GM15510 (cell line): ENCODE results near the gene TRIP13.

ENCODE experiments used
- POLR2A ChIP-seq: IDR thresholded peaks from 3 replicates; pipeline ENCODE4 v1.6.1; 2011; ENCODE audit warnings: borderline replicate concordance; ENCODE audit not compliant: insufficient read length; ENCODE audit errors: extremely low read depth

The TRIP13 gene

DNA sequence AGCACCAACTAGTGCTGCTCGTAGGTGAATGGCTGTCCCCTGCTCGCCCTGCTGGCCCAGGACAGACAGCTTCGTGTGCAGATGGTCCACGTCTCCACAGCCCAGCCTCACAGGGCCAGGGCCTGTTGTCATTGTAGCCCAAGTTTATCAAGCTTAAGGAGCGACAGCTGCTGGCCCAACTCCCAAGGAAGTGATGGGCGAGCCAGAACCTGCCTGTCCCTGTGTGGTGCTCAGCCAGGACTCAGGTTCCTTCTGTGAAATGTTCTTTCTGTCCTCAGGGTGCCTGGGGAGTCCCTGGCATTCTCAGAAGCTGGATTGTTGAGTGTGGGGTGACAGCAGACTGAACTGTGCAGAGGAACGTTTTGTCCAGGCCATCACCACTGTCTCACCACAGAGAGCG, 16.4 kb downstream of the TRIP13 start:
- TF ChIP-seq POLR2A = no peak

GRCh38 chr5:909994-910768, 17.5 kb downstream of the TRIP13 start:
- no peak for TF ChIP-seq POLR2A

- no peak for TF ChIP-seq POLR2A
These were observed 18.1 kb downstream of the TRIP13 start for GRCh38 chr5:910769-911160.

- TF ChIP-seq POLR2A = no peak
These were observed 18.9 kb downstream of the TRIP13 start for GRCh38 chr5:911601-912000.

- TF ChIP-seq POLR2A = no peak
These were observed 19.8 kb downstream of the TRIP13 start for GRCh38 chr5:912280-913091.

DNA sequence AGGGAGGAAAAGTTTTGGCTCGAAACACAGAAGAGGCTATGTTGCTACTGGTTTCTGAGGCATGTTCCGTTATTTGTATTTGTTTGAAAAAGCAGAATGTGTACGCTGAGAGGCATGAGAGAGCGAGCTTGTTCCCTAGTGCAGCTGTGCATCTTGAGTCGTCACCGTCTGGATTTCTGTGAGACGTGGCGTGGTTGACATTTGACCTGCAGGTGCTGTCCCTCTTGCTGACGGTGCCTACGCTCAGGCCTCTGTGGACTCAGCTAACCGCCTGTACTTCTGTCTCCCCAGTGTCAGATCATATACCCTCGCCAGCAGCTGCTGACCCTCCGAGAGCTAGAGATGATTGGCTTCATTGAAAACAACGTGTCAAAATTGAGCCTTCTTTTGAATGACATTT, 21.5 kb downstream of the TRIP13 start:
- no peak for TF ChIP-seq POLR2A

- TF ChIP-seq POLR2A = no peak
These were observed 21.9 kb downstream of the TRIP13 start for GRCh38 chr5:914612-915011.

- no peak for TF ChIP-seq POLR2A
These were observed 23.3 kb downstream of the TRIP13 start for GRCh38 chr5:915946-916345.

DNA sequence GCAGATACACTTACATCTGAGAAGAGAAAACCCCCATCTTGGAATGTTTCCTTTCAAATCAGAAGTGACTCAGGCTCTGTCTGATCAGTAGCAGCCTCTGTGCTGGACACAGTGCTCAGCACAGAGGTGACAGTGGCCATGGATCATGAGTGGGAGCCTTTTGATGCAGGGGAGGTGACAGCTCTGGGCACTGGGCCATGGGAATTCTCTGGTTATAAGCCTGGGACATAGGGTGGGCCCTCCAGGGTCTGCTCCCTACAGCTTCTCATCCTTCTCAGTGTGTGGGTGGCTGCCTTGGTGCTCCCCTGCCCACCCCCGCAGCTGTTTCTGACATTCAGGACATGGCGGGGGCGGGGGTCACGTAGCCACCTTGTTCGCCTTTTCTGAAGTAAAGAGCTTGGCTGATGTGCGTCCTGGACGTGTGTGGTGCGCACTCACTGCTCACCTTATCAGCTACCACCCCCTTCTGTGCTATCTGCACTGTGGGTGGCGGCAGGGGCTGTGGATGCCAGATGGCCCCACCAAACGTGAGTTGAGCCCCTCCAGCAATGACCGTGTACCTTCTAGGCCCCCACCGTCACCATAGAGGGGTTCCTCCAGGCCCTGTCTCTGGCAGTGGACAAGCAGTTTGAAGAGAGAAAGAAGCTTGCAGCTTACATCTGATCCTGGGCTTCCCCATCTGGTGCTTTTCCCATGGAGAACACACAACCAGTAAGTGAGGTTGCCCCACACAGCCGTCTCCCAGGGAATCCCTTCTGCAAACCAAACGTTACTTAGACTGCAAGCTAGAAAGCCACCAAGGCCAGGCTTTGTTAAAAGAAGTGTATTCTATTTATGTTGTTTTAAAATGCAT, 24.0 kb downstream of the TRIP13 start:
- no peak for TF ChIP-seq POLR2A

- TF ChIP-seq POLR2A = no peak
These were observed 26.8 kb downstream of the TRIP13 start for GRCh38 chr5:919356-920000.

DNA sequence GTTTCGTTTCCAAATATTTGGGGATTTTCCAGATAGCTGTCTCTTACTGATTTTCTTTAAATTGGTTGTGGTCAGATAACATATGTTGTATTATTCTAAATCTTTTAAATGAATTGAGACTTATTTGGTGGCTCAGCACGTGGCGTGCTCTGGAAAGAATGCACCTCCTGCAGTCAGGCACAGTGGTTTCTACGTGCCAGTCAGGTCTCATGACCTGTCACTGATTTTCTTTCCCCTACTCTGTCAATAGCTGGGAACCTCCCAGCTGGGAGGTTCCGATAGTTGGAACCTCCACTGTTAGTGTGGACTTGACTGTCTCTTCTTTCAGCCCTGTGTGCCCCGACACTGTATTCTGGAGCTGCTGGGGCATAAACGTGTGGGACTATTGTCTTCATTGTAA, 27.6 kb downstream of the TRIP13 start:
- no peak for TF ChIP-seq POLR2A

- TF ChIP-seq POLR2A = no peak
These were observed 29.1 kb downstream of the TRIP13 start for GRCh38 chr5:921456-922435.
